ENCODE measurements around the gene ATG16L1.

Gene ATG16L1

GRCh38 chr2:233233618-233234230 is 17.7 kb upstream of the ATG16L1 start:
- no peak overlapping the region for H3K27ac ChIP-seq
- no peak for TF ChIP-seq CTCF (IDR thresholded peaks at IDR 0.05)
- TF ChIP-seq ZFX (IDR thresholded peaks at IDR 0.05; ENCODE audit: borderline replicate concordance): no peak

DNA sequence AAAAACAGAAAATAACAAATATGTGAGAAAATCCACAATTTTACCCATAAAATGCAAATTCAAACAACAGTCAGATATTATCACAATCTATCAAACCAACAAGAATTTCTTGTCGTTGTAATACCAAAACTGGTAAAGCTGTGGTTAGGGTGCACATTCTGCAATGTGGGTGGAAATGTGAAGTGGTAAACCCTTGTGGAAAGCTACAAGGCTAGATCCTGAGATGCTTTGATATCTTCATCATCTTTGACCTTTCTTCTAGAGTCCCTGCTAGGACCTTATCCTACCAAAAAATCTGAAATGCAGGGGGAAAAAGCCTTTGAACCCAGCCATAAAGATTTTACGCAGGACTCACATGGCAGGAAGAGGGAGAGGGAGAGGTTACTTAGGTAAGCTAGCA is 17.2 kb upstream of the ATG16L1 start:
- H3K27ac ChIP-seq: no peak overlapping the region
- TF ChIP-seq CTCF (IDR thresholded peaks at IDR 0.05) (no peak), ZFX (IDR thresholded peaks at IDR 0.05; ENCODE audit: borderline replicate concordance) (no peak)

DNA sequence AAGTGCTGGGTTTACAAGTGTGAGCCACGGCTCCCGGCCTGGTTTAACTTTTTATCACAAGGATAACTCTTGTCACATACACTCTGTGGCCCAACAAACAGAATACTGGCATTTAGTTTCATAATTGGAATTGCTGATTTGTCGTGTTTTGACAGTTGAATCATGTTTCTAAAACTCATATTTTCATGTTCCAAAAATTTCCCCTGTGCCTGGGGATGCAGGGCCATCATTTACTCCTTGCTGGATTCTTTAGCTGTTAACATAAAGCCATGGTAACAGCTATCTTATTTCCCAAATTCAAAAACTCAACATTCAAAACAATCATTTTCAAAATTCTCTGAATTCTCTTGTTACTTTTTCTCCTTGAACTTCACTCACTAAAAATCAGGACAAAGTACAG is 16.5 kb upstream of the ATG16L1 start:
- no peak overlapping the region for H3K27ac ChIP-seq
- TF ChIP-seq ZFX (IDR thresholded peaks at IDR 0.05; ENCODE audit: borderline replicate concordance): no peak
- no peak for TF ChIP-seq CTCF (IDR thresholded peaks at IDR 0.05)

- no peak overlapping the region for H3K27ac ChIP-seq
- TF ChIP-seq CTCF (IDR thresholded peaks at IDR 0.05) (no peak), ZFX (IDR thresholded peaks at IDR 0.05; ENCODE audit: borderline replicate concordance) (no peak)
These were observed 15.5 kb upstream of the ATG16L1 start for GRCh38 chr2:233235977-233236376.

GRCh38 chr2:233236820-233237589 is 14.5 kb upstream of the ATG16L1 start:
- no peak for TF ChIP-seq ZFX (IDR thresholded peaks at IDR 0.05; ENCODE audit: borderline replicate concordance)
- TF ChIP-seq CTCF (IDR thresholded peaks at IDR 0.05): no peak
- H3K27ac ChIP-seq: no peak overlapping the region

DNA sequence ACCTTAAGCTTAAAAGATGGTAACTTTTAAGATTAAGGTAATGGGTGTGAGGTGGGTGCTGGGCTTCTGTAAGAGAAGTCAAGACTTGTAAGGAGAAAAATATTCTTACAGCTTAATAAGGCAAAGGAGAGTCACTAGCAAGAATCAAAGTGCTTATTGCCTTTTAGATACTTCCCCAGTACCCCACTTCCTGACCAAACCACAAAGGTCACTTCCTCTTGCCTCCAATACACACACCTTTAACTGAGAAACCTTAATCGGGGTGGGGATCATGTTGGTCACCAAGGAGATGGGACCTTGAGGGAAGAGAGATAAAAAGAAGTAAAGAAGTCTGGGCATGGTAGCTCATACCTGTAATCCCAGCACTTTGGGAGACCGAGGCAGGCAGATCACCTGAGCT is 10.6 kb upstream of the ATG16L1 start:
- H3K27ac ChIP-seq: no peak overlapping the region
- TF ChIP-seq CTCF (IDR thresholded peaks at IDR 0.05): no peak
- TF ChIP-seq ZFX (IDR thresholded peaks at IDR 0.05; ENCODE audit: borderline replicate concordance): no peak

DNA sequence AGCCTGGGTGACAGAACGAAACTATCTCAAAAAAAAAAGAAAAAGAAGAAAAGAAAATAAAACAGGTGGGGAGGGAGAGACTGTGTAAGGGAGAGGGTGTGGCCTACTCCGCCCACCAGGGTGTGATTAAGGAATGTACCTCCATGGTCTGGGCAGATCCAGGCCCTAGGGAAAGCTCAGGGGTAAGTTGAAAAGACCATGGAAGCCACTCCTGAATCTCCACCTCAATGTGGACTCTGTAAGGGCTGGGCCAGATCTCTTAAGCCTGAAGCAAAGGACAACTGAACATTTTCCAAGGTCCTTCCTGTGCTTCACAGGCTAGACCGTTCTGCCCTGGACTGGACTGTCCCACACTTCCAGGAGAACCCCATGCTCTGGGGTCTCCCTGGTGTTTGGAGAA is 9.7 kb upstream of the ATG16L1 start:
- TF ChIP-seq CTCF (IDR thresholded peaks at IDR 0.05): no peak
- TF ChIP-seq ZFX (IDR thresholded peaks at IDR 0.05; ENCODE audit: borderline replicate concordance): no peak
- no peak overlapping the region for H3K27ac ChIP-seq
